OCI-LY3 (cell line): Measurements from ENCODE around the gene FAM241B.

Source experiments
- H2AFZ ChIP-seq: fragments of 200-600, 300-600 bp; shearing (Covaris generic); 2 replicates; pipeline ENCODE4 v1.6.0; 2014; ENCODE audit warnings: antibody characterized with exemption, low read depth, low read length
- H3K27ac ChIP-seq: fragments of 200-600, 300-600 bp; sonication (generic); 2 replicates; pipeline ENCODE4 v1.5.1; 2014; ENCODE audit warnings: mild to moderate bottlenecking, low read length, moderate library complexity, mixed read lengths
- H3K27me3 ChIP-seq: fragments of 200-600, 300-600 bp; sonication (generic); 2 replicates; pipeline ENCODE4 v1.6.1; 2014; ENCODE audit warnings: low read depth, low read length, mixed read lengths
- H3K36me3 ChIP-seq: fragments of 200-600, 300-600 bp; sonication (generic); replicated peaks from 2 replicates; pipeline ENCODE3; 2014; ENCODE audit warnings: low read depth, low read length, mixed read lengths
- H3K4me1 ChIP-seq: fragments of 300-600, 200-600 bp; sonication (generic); 2 replicates; pipeline ENCODE4 v1.6.1; 2014; ENCODE audit warnings: low read length, mixed read lengths
- H3K4me2 ChIP-seq: fragments of 200-600, 300-600 bp; sonication (generic); 2 replicates; pipeline ENCODE4 v1.6.1; 2014; ENCODE audit warnings: low read length, mixed read lengths
- H3K4me3 ChIP-seq: fragments of 300-600, 200-600 bp; sonication (generic); 2 replicates; pipeline ENCODE4 v1.5.1; 2014; ENCODE audit warnings: antibody characterized with exemption, mild to moderate bottlenecking, low read length, moderate library complexity
- H3K79me2 ChIP-seq: fragments of 300-600, 200-600 bp; shearing (Covaris generic); 2 replicates; pipeline ENCODE4 v1.6.1; 2014; ENCODE audit warnings: mild to moderate bottlenecking, low read length, mixed read lengths
- H3K9ac ChIP-seq: fragments of 300-600, 200-600 bp; shearing (Covaris generic); 2 replicates; pipeline ENCODE4 v1.6.0; 2014; ENCODE audit warnings: mild to moderate bottlenecking, low read length, moderate library complexity
- H3K9me3 ChIP-seq: fragments of 200-600, 300-600 bp; shearing (Covaris generic); 2 replicates; pipeline ENCODE4 v1.6.1; 2014; ENCODE audit warnings: low read length, mixed read lengths; ENCODE audit not compliant: insufficient read depth
- H4K20me1 ChIP-seq: fragments of 200-600, 300-600 bp; sonication (generic); 2 replicates; pipeline ENCODE4 v1.6.1; 2016; ENCODE audit warnings: low read length, mixed read lengths; ENCODE audit not compliant: insufficient read depth
- EZH2phosphoT487 ChIP-seq: fragments of 200-600 bp; shearing (Covaris generic); IDR thresholded peaks from 2 replicates; pipeline ENCODE4 v1.6.1; 2018; ENCODE audit warnings: antibody characterized with exemption, mixed run types, low read depth
- TF ChIP-seq, protein P1 (sequence below): fragments of 200-600, 300-600 bp; sonication (generic); IDR thresholded peaks from 2 replicates; pipeline ENCODE4 v1.5.1; 2014; ENCODE audit warnings: antibody characterized with exemption, low read length, low read depth

Gene FAM241B

DNA sequence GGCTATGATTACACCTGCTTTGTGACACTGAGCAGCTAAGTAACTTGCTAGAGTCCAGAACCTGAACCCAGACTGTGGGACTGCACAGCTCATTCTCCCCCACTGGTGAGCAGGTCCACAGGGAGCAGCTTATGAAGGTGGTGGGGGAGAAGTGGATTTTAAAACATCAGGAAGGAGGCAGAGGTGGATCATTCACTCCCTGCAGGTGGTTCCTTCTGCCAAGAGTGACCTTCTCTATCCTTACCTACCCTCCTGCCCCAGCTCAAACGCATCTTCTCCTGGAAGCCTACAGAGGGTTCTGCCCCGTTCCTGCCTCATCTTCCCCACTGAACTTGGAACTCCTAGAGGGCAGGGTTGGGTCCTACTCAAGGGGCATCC, 539 bp upstream of the FAM241B start:
- H2AFZ ChIP-seq, result no peak overlapping the region

DNA sequence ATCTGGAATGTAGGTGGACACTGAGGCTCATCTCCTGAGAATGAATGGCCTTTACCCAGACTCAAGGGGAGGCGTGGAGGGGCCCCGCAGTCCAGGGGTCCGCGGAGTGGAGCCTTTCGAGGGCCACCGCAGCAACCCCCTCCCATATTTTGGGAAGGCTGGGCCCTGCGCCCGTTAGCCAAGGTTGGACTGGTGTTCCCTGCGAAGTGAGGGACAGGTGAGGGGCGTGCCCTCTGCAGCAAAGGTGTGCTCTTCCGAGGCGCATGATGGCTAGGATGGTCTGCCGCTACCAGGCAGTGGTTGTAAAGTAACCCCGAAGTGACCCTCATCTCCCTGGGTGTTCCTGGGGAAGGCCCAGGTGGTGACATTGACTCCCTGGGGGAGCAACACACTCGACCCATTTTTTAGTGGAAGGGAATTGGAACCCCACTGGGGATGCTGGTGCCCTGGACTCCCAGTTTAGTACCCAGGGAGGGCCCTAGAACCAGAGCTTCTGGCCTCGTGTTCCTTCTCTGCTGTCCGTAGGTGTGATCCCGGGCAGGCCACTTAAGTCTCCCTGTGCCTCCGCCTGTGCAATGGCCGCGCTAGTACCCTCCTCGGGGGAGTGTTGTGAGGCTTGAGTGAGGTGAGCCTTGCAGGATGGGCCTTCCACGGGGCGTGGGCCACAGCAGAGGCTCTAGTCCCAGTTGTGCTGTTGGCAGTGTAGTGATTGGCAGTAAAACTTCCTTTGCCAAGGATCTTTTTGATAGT, 779 bp downstream of the FAM241B start:
- Histone ChIP-seq H3K4me1 (no peaks in the 10 kb centered on the region), H4K20me1 (no peaks in the 10 kb centered on the region), H3K4me2 (no peak overlapping the region), H3K9me3 (no peaks in the 10 kb centered on the region), H3K9ac (no peak overlapping the region), H2AFZ (no peak overlapping the region), H3K4me3 (no peak overlapping the region), H3K27me3 (no peaks in the 10 kb centered on the region), H3K79me2 (no peaks in the 10 kb centered on the region), H3K27ac (no peak overlapping the region), H3K36me3 (no peaks in the 10 kb centered on the region)
- TF ChIP-seq, protein P1, sequence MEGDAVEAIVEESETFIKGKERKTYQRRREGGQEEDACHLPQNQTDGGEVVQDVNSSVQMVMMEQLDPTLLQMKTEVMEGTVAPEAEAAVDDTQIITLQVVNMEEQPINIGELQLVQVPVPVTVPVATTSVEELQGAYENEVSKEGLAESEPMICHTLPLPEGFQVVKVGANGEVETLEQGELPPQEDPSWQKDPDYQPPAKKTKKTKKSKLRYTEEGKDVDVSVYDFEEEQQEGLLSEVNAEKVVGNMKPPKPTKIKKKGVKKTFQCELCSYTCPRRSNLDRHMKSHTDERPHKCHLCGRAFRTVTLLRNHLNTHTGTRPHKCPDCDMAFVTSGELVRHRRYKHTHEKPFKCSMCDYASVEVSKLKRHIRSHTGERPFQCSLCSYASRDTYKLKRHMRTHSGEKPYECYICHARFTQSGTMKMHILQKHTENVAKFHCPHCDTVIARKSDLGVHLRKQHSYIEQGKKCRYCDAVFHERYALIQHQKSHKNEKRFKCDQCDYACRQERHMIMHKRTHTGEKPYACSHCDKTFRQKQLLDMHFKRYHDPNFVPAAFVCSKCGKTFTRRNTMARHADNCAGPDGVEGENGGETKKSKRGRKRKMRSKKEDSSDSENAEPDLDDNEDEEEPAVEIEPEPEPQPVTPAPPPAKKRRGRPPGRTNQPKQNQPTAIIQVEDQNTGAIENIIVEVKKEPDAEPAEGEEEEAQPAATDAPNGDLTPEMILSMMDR, result no peak
- TF ChIP-seq EZH2phosphoT487, result no peak

More for the DNA sequence above, 539 bp upstream of the FAM241B start:
- Histone ChIP-seq H4K20me1 (no peaks in the 10 kb centered on the region), H3K36me3 (no peaks in the 10 kb centered on the region), H3K4me3 (no peak overlapping the region), H3K9ac (no peak overlapping the region), H3K79me2 (no peaks in the 10 kb centered on the region), H3K27me3 (no peaks in the 10 kb centered on the region), H3K27ac (no peak overlapping the region), H3K9me3 (no peaks in the 10 kb centered on the region), H3K4me1 (no peaks in the 10 kb centered on the region), H3K4me2 (no peak overlapping the region)
- TF ChIP-seq, protein P1, result no peak
- no peak for TF ChIP-seq EZH2phosphoT487

DNA sequence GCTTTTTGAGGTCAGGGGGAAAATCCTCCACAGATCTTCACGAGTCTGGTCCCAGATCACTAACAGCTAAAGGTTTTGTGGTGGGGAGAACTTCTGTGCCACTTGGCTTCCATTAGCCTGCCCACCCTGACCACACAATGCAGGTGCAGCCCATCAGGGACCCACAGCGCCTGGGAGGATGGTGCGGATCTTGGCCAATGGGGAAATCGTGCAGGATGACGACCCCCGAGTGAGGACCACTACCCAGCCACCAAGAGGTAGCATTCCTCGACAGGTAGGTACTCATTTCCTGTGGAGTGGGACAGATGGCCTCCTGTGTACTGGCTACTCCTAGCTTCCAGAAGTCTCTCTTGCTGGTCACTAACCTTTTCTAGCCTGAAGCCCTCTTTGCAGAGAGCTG, 1.5 kb downstream of the FAM241B start:
- Histone ChIP-seq H3K4me3 (no peak overlapping the region), H3K9me3 (no peaks in the 10 kb centered on the region), H3K9ac (no peak overlapping the region), H3K36me3 (no peaks in the 10 kb centered on the region), H3K4me1 (no peaks in the 10 kb centered on the region), H2AFZ (no peak overlapping the region), H3K4me2 (no peak overlapping the region), H4K20me1 (no peaks in the 10 kb centered on the region), H3K27me3 (no peaks in the 10 kb centered on the region), H3K27ac (no peak overlapping the region), H3K79me2 (no peaks in the 10 kb centered on the region)
- TF ChIP-seq, protein P1, result no peak
- no peak for TF ChIP-seq EZH2phosphoT487

DNA sequence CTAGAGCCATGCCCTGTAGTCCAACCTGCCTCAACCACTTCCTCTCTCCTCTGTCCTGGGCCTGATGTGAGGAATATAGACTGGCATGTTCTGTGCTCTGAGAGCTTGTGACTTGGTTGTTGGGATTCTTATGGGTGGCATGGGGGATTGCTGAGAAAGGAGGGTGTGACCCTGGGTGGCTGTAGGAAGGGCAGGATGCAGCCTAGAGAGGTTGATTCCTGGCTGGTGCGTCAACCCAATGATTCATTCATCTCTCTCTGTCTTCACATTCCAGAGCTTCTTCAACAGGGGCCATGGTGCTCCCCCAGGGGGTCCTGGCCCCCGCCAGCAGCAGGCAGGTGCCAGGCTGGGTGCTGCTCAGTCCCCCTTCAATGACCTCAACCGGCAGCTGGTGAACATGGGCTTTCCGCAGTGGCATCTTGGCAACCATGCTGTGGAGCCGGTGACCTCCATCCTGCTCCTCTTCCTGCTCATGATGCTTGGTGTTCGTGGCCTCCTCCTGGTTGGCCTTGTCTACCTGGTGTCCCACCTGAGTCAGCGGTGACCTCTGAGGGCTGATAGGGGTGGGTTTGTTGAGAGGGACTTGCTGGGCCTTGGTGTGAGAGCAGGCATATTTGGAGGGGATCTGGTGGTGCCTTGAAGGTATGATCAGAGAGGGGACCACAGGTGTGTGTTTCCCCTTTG, 2.6 kb downstream of the FAM241B start:
- H3K27me3 ChIP-seq, result no peaks in the 10 kb centered on the region
- H2AFZ ChIP-seq, result no peak overlapping the region
- no peak overlapping the region for H3K27ac ChIP-seq
- no peaks in the 10 kb centered on the region for H3K36me3 ChIP-seq
- H3K4me2 ChIP-seq, result no peak overlapping the region
- no peaks in the 10 kb centered on the region for H4K20me1 ChIP-seq
- no peaks in the 10 kb centered on the region for H3K79me2 ChIP-seq
- H3K9me3 ChIP-seq, result no peaks in the 10 kb centered on the region
- no peak overlapping the region for H3K9ac ChIP-seq
- no peaks in the 10 kb centered on the region for H3K4me1 ChIP-seq
- TF ChIP-seq, protein P1, result no peak
- TF ChIP-seq EZH2phosphoT487, result no peak
- no peak overlapping the region for H3K4me3 ChIP-seq
